Measurements from ENCODE around the gene BID.

BID gene

DNA sequence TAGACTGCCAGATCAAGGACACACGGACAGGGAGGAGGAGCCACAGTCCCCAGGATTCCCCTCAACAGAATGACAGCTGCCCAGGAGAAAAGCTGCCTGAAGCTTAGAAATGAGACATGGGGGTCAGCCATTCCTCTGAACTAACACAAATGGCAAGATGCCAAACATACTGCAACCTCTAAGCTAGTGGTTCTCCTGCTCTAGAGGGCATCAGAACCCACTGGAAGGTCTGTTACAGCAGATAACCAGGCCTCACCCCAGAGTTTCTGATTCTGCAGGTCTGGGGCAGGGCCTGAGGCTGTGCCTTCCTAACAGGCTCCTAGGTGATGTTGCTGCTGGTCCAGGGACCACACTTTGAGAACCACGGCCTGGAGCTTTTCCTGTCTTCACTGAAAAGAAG, 28.6 kb upstream of the BID start:
- Histone ChIP-seq H3K4me1 (ENCODE audit: control insufficient read depth, low read length) (peaks cover 40% of the 10 kb centered on the region), H3K9me2 (replicated peaks; ENCODE audit: control insufficient read depth, low read length) (no peaks in the 10 kb centered on the region), H4K20me1 (ENCODE audit: control insufficient read depth, insufficient read depth, low read depth, low read length) (no peaks in the 10 kb centered on the region), H3K36me3 (ENCODE audit: control insufficient read depth, low read length) (peaks cover 13% of the 10 kb centered on the region; the same call in 1 of the 2 replicates), H3F3A (ENCODE audit: control insufficient read depth, insufficient read depth) (peaks cover 9% of the 10 kb centered on the region), H3K4me3 (ENCODE audit: low read length) (no peak overlapping the region), H3K27me3 (ENCODE audit: control insufficient read depth, low read length) (no peaks in the 10 kb centered on the region), H3K27ac (ENCODE audit: low read depth, low read length) (no peak overlapping the region), H3K79me2 (ENCODE audit: control insufficient read depth, low read length) (no peaks in the 10 kb centered on the region), H3K4me2 (ENCODE audit: low read length) (no peak overlapping the region), H3K9me3 (ENCODE audit: control insufficient read depth, insufficient read depth, low read length) (no peaks in the 10 kb centered on the region)
- TF ChIP-seq, protein P1, sequence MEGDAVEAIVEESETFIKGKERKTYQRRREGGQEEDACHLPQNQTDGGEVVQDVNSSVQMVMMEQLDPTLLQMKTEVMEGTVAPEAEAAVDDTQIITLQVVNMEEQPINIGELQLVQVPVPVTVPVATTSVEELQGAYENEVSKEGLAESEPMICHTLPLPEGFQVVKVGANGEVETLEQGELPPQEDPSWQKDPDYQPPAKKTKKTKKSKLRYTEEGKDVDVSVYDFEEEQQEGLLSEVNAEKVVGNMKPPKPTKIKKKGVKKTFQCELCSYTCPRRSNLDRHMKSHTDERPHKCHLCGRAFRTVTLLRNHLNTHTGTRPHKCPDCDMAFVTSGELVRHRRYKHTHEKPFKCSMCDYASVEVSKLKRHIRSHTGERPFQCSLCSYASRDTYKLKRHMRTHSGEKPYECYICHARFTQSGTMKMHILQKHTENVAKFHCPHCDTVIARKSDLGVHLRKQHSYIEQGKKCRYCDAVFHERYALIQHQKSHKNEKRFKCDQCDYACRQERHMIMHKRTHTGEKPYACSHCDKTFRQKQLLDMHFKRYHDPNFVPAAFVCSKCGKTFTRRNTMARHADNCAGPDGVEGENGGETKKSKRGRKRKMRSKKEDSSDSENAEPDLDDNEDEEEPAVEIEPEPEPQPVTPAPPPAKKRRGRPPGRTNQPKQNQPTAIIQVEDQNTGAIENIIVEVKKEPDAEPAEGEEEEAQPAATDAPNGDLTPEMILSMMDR (IDR thresholded peaks at IDR 0.05; ENCODE audit: low read depth, low read length, poor library complexity, severe bottlenecking), result no peak
- TF ChIP-seq EZH2phosphoT487 (IDR thresholded peaks at IDR 0.05; ENCODE audit: borderline replicate concordance, low read length), result no peak

DNA sequence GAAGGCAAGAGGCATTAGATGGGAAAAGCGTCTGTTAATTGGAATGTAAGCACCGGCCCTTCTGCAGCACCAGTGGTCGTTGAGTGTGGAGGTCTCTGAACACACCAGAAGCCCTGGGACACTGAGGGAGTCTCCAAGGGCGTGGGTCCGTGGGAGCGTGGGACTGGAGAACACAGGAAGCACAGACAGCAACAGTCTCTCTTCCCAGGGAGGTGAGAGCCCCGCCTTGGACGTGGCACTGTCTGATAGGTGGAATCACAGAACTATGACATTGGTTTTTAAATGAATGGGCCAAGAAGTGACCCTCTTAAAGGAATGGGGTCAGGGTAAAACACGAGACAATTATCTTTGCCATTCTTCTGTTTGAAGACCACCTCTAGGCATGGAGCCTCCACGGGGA, 28.1 kb upstream of the BID start:
- Histone ChIP-seq H3K4me3 (ENCODE audit: low read length) (no peak overlapping the region), H4K20me1 (ENCODE audit: control insufficient read depth, insufficient read depth, low read depth, low read length) (no peaks in the 10 kb centered on the region), H3F3A (ENCODE audit: control insufficient read depth, insufficient read depth) (peaks cover 9% of the 10 kb centered on the region), H3K79me2 (ENCODE audit: control insufficient read depth, low read length) (no peaks in the 10 kb centered on the region), H3K4me2 (ENCODE audit: low read length) (no peak overlapping the region), H3K9me2 (replicated peaks; ENCODE audit: control insufficient read depth, low read length) (no peaks in the 10 kb centered on the region), H3K27ac (ENCODE audit: low read depth, low read length) (no peak overlapping the region), H3K36me3 (ENCODE audit: control insufficient read depth, low read length) (peaks cover 9% of the 10 kb centered on the region; the same call in 1 of the 2 replicates), H3K27me3 (ENCODE audit: control insufficient read depth, low read length) (no peaks in the 10 kb centered on the region), H3K4me1 (ENCODE audit: control insufficient read depth, low read length) (peaks cover 44% of the 10 kb centered on the region), H3K9me3 (ENCODE audit: control insufficient read depth, insufficient read depth, low read length) (no peaks in the 10 kb centered on the region)
- no peak for TF ChIP-seq EZH2phosphoT487 (IDR thresholded peaks at IDR 0.05; ENCODE audit: borderline replicate concordance, low read length)
- TF ChIP-seq, protein P1 (IDR thresholded peaks at IDR 0.05; ENCODE audit: low read depth, low read length, poor library complexity, severe bottlenecking), result no peak

DNA sequence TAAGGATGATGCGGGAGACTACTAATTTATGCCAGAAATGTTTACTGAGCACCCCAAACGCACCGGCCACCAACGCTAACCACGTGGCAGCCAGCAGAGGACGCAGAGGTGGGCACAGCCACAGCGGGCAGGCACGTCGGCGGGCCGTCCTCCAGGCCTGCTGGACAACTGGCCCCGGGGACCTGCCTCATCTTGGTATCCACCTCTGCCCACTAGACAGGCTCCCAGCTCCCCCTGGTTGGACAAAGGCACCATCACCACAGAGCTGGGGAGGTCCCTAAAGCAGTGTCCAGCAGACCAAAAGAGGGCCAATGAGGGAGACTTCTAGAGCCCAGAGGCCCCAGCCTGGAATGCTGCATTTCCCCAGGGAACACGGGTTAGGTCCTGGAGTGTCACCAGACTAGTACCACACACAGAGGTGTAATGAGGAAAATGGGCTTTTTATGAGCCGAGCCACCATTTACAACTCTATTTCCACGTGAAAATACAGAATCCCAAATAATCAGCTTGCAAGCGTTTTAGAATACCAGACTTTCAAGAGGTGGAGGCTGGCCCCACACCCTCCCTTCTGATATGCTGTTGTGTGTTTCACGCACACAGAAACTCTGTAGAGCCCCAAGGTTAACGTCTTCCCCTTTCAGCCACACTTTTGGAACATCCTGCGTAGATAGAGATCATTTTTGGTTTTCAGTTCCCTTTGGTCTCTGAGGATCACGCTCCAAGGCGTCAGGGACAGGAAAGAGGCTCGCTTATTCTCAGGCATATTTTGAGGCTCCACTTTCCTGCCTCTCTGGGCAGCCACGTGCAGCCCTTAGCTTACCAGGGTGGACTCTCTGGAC, 23.7 kb upstream of the BID start:
- H3K4me2 ChIP-seq (ENCODE audit: low read length), result peak overlapping the region; percentile 34; the same call in 1 of the 2 replicates
- no peaks in the 10 kb centered on the region for H3K79me2 ChIP-seq (ENCODE audit: control insufficient read depth, low read length)

More for the DNA sequence above, 23.7 kb upstream of the BID start:
- Histone ChIP-seq H3K27me3 (ENCODE audit: control insufficient read depth, low read length) (no peaks in the 10 kb centered on the region), H3K4me3 (ENCODE audit: low read length) (no peak overlapping the region), H3K4me1 (ENCODE audit: control insufficient read depth, low read length) (peaks cover 67% of the 10 kb centered on the region), H4K20me1 (ENCODE audit: control insufficient read depth, insufficient read depth, low read depth, low read length) (no peaks in the 10 kb centered on the region), H3K36me3 (ENCODE audit: control insufficient read depth, low read length) (no peaks in the 10 kb centered on the region; the same call in 1 of the 2 replicates), H3F3A (ENCODE audit: control insufficient read depth, insufficient read depth) (peaks cover 9% of the 10 kb centered on the region), H3K9me2 (replicated peaks; ENCODE audit: control insufficient read depth, low read length) (no peaks in the 10 kb centered on the region), H3K27ac (ENCODE audit: low read depth, low read length) (no peak overlapping the region), H3K9me3 (ENCODE audit: control insufficient read depth, insufficient read depth, low read length) (no peaks in the 10 kb centered on the region)
- TF ChIP-seq EZH2phosphoT487 (IDR thresholded peaks at IDR 0.05; ENCODE audit: borderline replicate concordance, low read length), result no peak
- TF ChIP-seq, protein P1 (IDR thresholded peaks at IDR 0.05; ENCODE audit: low read depth, low read length, poor library complexity, severe bottlenecking), result no peak

Data from DOHH2 (cell line).